ENCODE measurements around the gene RTKN. TPM values are rescaled to one million over a fixed set of nuclear protein-coding genes. Genes with fewer than 3 reads are reported as not detected.

RTKN gene
- total RNA-seq, 2 experiments from 2014 or later: 1.1 TPM

DNA sequence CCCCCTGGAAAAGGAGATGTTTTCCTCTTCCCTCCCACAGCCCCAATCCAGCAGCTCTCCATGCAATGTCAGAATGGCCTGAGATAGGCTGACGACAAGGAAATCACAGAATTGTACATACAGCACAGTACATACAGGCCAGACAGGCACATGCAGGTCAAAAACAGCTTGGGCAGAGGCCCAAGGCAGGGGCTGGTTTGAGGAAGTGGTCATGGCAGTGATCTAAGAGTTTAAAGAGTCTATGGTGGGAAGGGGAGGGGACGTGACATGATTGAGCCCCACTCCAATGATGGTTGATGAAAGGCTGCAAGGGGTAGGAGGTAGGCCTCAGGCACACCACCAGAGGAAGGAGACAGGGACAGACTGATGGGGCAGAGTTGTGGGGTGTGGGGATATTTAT is 65.9 kb downstream of the RTKN start:
- no peaks in the 10 kb centered on the region for H3K9me3 Mint-ChIP-seq
- peaks cover 17% of the 10 kb centered on the region for H3K4me1 Mint-ChIP-seq
- no peak overlapping the region for H3K27ac Mint-ChIP-seq
- peaks cover 19% of the 10 kb centered on the region for H3K36me3 Mint-ChIP-seq (ENCODE audit: low read depth)
- ChIA-PET POLR2A (interaction anchor here (2.3 kb wide), 1 partner anchor 16 kb away, joined by 5 read pairs; no protein-coding TSS in a partner anchor), CTCF (no interaction called here)
- DNase-seq: no peak
- H3K4me3 Mint-ChIP-seq: no peak overlapping the region
- H3K27me3 Mint-ChIP-seq: no peaks in the 10 kb centered on the region

Other genes starting within 250 kb of the RTKN start
- gene MTHFD2, start 243.3 kb downstream of the RTKN start, total RNA-seq: 100 to 1,000 TPM; 264 to 277 TPM
- 1 to 10 TPM; 2.5 to 3.4 TPM for gene SLC4A5, start 98.5 kb downstream of the RTKN start, total RNA-seq
- 10 to 100 TPM; 88.9 to 99.7 TPM for gene DCTN1, start 61.6 kb downstream of the RTKN start, total RNA-seq
- gene C2orf81, start 20.3 kb downstream of the RTKN start, total RNA-seq: 1 to 10 TPM; 1.2 to 1.6 TPM
- gene WDR54, start 20.2 kb downstream of the RTKN start, total RNA-seq: 100 to 1,000 TPM; 102 to 105 TPM
- gene INO80B, start 13.2 kb upstream of the RTKN start, total RNA-seq: 10 to 100 TPM; 39.8 to 40.3 TPM
- gene WBP1, start 16.5 kb upstream of the RTKN start, total RNA-seq: 10 to 100 TPM; 58.3 to 60.4 TPM
- 10 to 100 TPM; 70.3 to 73.1 TPM for gene MOGS, start 23.4 kb upstream of the RTKN start, total RNA-seq
- 100 to 1,000 TPM; 115 to 126 TPM for gene MRPL53, start 30.7 kb upstream of the RTKN start, total RNA-seq
- 10 to 100 TPM; 20.9 to 25.0 TPM for gene CCDC142, start 41.1 kb upstream of the RTKN start, total RNA-seq
- gene TTC31, start 41.1 kb upstream of the RTKN start, total RNA-seq: 10 to 100 TPM; 42.3 to 42.9 TPM
- 1 to 10 TPM; 1.2 to 1.8 TPM for gene LBX2, start 57.7 kb upstream of the RTKN start, total RNA-seq
- 10 to 100 TPM; 23.0 to 31.4 TPM for gene PCGF1, start 65.8 kb upstream of the RTKN start, total RNA-seq
- 1 to 10 TPM; 2.6 to 3.3 TPM for gene TLX2, start 72.5 kb upstream of the RTKN start, total RNA-seq
- gene DQX1, start 84.3 kb upstream of the RTKN start, total RNA-seq: under 1 TPM; 0.33 to 0.45 TPM
- 100 to 1,000 TPM; 118 to 119 TPM for gene AUP1, start 87.8 kb upstream of the RTKN start, total RNA-seq
- gene HTRA2, start 88.0 kb upstream of the RTKN start, total RNA-seq: 10 to 100 TPM; 49.2 to 51.1 TPM
- gene LOXL3, start 112.0 kb upstream of the RTKN start, total RNA-seq: under 1 TPM; 0.60 to 0.70 TPM
- 10 to 100 TPM; 45.2 to 46.8 TPM for gene DOK1, start 112.8 kb upstream of the RTKN start, total RNA-seq
- not detected for gene M1AP, start 206.4 kb upstream of the RTKN start, total RNA-seq
- 1 to 10 TPM; 6.6 to 8.2 TPM for gene SEMA4F, start 212.3 kb upstream of the RTKN start, total RNA-seq

Data from activated CD4-positive, alpha-beta memory T cell treated with anti-CD3 and anti-CD28 coated beads, Interleukin-2, amount 10 ng/mL, durations not matched to agents 7 days and 5 days (primary cell).